NCI-H1930 (cell line): ENCODE data around the gene PROCA1.
A peak's percentile ranks its signal among the peaks of the same experiment; 100 is the strongest.

Experiments
- DNase-seq, 2 experiments: peaks; one replicate each; lab custom pipeline; 2025; lab: John Stamatoyannopoulos, UW

Gene PROCA1, protein sequence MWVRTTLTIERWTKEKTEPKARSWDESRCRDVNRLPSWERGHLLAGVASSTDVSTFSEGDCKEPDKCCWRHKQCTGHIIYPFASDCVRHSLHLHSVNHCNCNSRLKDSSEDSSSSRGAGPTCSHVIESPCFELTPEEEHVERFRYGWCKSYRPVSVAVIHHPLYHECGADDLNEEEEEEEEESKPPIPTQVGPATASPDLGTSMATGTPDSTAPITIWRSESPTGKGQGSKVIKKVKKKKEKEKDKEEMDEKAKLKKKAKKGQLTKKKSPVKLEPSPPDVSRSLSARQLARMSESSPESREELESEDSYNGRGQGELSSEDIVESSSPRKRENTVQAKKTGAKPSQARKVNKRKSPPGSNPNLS

DNA sequence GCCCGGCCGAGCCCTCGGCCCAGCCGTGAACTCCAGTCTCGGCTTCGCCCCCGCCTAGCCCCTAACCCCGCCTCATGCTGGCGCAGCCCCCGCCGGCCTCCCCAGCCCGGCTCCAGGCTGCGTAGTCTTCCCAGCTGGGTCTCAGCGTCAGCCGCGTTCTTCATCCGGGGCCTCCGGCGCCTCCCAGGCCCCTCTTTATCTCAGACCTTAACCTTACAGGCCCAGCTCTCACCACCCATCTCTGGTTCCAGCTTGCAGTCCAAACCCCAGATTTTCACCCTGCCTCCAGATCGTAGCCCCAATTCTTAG is at the start of gene PROCA1:
Gene PROCA1 (minus strand): TSS at position 166 of the 309 bp plus-strand sequence. CDS start 228 bp downstream, outside the sequence.
- peak in 1 of 2 experiments; percentile 78 for DNase-seq

DNA sequence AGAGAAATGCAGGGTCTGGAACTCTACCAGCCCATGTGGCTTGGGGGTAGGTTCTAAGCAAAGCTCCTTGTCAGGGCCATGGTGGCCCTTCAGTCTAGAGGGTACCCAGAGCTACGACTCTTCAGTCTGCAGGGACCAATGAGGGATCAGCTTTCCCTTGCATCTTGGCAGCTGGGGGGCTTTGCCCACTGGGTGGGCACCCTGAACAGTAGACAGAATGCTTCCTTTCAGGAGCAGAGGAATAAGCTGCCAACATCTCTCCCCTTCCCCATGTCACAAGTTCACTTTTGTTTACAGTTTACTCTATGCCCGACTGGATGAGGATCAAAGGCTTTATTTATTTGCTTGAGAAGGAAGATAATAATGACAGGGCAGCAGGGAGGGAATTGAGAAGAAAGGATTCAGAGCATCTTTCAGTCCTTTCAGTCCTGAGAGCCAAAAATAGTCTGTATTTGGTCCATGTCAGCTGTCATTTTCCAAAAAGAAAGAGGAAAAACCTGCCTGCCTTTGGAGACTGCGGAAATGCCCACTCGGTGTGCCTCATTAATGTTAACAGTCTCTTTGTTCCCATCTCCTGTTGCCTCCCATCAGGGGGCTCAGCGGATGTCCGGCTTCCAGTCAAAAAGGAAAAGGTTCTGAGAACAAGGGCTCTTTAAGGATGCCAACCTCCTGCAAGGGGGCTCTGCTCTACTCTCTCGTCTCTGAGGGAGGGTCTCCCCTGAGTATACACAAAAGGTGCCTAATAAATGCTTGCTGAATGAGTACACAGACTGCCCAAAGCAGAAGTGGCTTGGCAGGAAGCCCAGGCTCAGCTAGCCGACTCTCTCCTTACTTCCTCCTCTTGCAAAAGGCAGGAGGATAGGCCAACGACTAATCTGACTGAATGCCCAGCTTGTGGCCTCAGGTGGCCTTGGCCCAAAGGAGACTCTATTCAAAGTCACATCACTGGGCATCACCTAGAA is 49.2 kb upstream of the PROCA1 start:
- DNase-seq, result no peak

DNA sequence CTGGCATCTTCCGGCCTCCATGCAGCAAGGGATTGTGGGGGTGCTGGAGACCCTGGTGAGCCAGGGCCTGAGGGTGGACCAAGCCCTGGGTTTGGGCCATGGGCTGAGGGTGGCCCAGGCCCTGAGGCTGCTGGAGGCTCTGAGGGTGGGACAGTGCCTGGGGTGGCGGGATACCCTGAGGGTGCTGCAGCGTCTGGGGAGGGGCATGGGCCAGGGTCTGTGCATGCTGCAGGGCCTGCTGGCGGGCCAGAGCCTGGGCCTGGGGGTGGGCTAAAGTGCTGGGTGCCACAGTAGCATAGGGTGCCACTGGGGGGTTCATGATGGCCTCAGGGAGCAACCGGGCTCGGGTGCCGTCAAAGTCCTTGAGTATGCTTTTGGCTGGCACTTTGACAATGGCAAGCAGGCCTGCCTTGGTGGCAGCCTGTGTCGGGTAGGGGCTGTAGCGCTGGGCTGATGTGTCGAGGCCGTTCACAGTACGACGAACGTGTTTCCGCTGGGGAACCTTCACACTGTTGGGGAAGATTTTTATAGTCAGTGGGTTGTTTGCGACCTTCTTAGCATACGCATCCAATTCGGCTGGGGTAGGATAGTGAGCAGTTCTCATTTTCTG is 47.7 kb upstream of the PROCA1 start:
- no peak for DNase-seq

DNA sequence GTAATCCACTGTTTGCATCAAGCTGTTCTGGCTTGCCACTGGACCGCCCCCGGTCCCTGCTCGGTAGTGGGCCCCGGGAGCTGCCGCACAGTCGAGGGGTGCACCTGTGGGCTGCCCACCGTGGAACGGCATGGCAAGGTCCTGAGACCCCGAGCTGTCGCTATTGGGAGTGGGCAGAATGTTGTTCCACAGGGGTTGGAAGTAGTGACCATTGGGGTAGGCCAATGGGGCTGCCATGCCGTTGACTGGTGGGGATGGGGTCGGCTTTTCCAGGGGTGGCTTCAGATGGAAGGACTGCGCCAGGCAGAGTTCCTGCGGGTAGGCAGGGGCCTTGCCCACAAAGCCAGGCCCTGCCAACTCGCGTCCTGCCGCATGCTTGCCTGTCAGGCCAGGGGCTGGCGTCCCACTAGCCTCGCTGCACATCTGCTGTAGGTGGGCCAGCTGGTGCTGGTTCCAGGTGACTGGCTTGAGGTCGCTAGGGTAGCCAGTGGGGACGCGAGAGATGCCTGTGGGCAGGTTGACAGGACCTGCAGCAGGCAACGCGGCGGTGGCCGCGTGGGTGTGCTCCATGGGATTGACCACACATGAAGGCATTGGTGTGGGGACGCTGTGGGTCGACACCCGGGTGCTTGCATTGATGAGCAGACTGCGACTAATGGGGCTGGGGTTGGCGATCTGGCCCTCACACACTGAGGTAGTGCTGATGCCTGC is 46.9 kb upstream of the PROCA1 start:
- no peak for DNase-seq

DNA sequence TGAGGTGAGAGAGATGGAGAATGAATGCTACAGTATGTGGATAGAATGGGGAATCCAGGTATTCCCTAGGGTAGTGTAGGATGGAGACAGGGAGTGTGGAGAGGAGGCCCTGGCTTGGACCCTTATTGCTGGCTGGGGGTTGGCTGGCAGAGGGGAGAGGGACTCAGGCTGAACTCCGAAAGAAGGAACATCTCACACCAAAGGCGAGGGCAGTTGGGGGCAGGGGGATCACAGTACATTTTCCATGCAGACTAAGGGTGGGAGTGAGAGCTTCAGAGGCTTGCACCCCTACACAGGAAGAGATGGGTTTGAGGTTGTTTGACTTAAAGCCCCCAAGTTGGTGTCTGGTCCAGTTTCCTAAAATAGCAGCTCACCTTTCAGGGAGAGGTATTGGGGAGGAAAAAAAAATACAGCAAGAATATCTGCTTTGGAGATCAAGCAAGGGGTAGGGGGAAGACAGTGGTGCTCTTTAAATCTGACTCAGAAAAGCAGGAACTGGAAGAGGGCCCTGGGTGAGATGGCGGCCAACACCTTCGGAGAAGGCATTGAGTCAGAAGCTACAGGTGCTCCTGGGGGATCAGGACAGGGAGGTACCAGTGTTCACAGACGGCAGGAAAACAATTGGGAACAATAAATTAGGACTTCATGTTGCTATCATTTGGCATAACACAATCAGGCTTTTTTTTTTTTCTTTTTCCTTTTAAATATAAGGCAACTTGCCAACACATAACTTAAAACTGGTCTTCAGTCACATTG is 44.5 kb upstream of the PROCA1 start:
- DNase-seq, result no peak

DNA sequence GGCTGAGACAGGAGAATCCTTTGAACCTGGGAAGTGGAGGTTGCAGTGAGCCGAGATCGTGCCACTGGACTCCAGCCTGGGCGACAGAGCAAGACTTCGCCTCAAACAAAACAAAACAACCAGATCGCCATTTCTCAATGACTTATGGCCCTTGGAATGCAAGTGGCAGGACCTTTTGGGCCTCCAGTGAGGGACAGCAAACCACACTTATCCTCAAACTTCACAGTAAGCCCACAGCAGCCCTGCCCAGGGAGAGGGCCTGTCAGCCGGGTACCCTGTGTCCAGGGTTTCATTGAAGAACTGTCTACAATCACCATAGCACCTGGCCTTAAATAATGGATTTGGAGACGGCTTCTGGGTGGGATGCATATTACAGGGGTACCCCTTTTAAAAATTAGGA is 43.8 kb upstream of the PROCA1 start:
- no peak for DNase-seq

DNA sequence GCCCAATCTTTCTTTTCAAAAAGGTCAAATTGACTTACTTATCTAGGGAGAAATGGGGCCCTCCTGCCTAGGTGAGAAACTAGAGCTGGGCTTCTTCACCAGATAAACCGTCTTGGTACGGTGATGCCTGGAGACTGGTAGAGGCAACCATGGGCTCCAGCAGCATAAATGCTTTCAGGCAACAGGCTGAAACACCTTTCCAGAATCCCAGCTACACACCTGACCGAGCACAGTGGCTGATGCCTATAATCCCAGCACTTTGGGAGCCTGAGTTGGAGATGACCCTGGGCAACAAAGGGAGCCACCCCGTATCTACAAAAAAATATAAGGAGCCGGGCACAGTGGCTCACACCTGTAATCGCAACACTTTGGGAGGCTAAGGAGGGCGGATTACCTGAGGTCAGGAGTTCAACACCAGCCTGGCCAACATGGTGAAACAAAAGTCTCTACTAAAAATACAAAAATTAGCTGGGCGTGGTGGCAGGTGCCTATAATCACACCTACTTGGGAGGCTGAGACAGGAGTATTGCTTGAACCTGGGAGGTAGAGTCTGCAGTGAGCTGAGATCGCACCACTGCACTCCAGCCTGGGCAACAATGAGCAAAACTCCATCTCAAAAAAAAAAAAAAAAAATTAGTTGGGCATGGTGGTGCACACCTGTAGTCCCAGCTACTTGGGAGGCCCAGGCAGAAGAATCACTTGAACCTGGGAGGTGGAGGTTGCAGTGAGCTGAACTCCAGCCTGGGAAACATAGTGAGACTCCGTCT is 40.1 kb upstream of the PROCA1 start:
- no peak for DNase-seq

DNA sequence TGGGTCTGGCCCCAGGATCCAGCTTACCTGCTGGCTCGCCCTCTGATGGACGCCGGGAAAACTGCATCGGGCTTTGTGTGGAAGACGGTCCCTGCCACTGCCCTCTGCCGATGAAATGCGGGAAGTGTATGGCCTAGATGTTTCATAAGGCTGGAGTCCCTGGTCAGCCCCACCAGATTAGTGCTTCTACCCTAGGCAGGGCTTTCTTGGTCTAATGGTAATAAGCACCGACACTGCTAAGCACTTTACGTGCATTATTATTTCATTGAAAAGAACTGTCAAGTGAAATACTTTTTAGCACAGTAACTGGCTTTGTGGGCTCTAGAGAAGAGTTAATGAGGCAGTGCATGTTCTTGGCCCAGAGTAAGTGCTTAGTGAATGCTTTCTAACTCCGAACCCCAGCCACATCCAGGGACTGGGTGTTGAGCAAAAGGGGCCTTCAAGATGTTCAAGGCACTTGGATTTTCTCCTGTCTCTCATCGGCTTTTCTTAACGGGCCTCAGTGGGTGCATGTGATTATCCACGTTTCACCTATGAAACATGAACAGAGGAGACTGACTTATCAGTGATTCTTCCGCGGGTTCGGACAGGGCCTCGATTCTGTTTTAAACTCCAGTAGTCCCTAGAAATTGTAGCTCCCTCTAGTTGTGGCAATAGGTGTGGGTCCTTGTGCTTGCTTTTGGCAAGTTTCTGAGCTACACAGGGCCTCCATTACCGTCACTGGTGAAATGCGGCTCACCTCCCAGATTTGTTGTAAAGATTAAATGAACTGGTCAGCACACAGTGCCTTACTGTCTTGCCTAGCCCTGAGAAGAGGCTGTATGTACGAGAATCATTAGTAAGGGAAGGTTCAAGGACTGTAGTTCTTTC is 38.7 kb upstream of the PROCA1 start:
- peak; percentile 85 to 87 for DNase-seq

DNA sequence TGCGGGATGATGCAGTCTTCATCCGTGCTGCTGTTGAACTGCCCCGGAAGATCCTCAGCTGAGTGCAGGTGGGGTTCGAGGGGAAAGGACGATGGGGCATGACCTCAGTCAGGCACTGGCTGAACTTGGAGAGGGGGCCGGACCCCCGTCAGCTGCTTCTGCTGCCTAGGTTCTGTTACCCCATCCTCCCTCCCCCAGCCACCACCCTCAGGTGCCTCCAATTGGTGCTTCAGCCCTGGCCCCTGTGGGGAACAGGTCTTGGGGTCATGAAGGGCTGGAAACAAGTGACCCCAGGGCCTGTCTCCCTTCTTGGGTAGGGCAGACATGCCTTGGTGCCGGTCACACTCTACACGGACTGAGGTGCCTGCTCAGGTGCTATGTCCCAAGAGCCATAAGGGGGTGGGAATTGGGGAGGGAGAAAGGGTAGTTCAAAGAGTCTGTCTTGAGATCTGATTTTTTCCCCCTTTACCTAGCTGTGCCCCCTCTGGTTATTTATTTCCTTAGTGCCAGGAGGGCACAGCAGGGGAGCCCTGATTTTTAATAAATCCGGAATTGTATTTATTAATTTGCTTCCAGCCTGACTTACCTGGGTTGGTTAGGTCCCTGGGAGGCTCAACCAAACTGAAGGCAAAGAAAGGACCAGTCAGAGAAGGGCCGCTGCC is 38.0 kb upstream of the PROCA1 start:
- no peak for DNase-seq

DNA sequence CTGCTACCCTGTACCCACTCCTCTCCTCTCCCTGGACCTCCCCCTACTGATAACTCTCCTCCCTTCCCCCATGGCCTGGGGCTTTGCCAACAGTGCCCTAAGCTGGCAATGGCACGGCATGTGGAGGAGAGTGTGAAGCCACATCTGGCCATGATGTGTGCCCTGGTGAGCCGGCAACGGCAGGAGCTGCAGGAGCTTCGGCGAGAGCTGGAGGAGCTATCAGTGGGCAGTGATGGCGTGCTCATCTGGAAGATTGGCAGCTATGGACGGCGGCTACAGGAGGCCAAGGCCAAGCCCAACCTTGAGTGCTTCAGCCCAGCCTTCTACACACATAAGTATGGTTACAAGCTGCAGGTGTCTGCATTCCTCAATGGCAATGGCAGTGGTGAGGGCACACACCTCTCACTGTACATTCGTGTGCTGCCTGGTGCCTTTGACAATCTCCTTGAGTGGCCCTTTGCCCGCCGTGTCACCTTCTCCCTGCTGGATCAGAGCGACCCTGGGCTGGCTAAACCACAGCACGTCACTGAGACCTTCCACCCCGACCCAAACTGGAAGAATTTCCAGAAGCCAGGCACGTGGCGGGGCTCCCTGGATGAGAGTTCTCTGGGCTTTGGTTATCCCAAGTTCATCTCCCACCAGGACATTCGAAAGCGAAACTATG is 37.3 kb upstream of the PROCA1 start:
- DNase-seq, result no peak

DNA sequence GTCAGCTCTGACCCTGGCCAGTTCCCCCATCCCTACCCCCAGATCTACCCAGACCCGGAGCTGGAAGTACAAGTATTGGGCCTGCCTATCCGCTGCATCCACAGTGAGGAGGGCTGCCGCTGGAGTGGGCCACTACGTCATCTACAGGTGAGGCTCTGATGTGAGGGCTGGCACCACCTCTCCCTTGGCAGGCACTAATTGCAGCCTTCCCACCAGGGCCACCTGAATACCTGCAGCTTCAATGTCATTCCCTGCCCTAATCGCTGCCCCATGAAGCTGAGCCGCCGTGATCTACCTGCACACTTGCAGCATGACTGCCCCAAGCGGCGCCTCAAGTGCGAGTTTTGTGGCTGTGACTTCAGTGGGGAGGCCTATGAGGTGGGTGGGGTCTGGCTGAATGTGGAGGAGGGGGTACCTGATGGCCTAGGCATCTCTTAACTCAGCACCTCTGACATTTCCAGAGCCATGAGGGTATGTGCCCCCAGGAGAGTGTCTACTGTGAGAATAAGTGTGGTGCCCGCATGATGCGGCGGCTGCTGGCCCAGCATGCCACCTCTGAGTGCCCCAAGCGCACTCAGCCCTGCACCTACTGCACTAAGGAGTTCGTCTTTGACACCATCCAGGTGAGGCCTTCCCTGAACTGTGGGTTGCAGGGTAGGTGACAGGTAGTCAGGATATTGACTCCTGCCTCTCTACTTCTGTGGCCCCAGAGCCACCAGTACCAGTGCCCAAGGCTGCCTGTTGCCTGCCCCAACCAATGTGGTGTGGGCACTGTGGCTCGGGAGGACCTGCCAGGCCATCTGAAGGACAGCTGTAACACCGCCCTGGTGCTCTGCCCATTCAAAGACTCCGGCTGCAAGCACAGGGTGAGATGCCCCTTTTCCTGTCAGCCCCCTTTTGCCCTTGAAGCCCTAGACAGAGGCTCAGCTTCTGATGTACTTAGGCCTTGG is 36.4 kb upstream of the PROCA1 start:
- no peak for DNase-seq

DNA sequence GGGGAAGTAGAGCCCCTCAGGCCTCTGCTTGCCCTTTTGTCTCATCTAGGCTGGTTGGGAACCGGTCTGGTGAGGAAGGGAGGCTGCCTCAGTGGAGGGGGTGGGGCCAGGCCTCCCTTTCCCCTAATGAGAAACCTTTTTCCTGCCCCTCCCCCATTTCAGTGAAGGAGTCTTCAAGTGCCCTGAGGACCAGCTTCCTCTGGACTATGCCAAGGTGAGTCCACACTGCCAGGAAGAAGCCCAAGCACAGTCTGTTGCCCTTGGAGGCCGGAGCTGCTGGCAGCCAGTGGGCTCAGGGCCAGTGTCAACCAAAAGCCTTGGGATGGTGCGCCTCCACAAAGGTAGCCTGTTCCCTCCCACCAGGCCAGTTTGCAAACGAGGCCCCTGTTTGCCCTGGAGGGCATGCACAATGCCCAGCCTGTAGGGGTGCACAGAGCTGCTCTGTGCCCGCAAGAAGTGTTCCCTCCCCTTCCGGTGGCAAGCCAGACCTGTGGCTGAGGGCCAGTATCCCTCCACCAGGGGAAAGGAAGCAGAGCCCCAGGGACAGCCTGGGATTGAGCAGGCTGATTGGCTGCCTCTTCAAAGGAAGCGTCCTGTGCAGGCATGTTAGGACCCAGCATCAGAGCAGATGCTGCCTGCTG is 35.5 kb upstream of the PROCA1 start:
- DNase-seq, result no peak

DNA sequence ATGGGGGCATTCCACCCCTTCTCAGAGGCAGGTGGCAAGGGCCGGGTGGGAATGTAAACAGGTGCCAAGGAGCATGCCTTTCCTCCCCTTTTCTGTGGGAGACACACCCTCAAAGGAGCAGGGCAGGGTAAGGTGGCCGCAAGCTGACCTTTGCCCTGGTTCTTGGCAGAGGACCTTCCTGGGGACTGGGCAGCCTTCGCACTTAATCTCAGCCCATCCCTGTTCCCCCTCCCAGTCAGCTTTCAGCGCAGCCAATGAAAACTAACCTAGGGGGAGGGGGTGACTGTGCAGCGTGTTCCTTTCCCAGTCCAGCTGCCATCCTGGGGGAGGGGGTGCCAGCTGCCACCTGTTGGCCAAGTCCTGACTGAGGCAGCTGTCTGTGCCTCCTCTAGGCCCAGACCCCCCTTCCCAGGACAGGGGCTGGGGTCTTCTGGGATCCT is 34.9 kb upstream of the PROCA1 start:
- no peak for DNase-seq

DNA sequence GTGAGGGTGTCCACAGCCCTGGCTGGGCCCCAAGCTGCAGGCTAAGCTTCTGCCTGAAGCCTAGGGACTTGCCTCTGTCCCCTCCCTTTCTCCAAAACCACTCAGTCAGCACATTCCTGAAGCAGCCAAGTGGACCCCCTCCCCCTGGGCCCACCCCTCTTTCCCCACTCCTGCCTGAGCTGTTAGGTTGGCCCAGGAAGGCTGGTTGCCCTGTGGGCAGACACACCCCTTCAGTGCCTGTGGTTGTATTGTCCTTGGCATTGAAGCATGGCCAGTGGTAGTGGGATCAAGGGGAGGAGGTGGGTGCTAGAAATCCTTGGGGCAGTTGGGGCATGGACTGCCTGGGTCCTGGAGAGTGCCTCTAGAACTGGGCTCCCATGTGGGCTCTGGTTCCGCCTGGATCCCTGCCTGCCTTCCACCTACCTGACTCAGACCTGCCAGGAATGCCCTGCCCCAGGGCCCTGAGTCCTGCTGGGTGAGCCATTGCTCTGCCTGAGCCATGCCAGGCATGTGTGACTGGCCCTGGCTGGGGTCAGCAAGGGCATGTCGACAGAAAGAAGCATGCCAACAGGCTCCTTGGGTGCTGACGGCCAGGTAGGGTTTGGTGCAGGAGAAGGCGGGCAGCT is 34.2 kb upstream of the PROCA1 start:
- DNase-seq, result no peak

DNA sequence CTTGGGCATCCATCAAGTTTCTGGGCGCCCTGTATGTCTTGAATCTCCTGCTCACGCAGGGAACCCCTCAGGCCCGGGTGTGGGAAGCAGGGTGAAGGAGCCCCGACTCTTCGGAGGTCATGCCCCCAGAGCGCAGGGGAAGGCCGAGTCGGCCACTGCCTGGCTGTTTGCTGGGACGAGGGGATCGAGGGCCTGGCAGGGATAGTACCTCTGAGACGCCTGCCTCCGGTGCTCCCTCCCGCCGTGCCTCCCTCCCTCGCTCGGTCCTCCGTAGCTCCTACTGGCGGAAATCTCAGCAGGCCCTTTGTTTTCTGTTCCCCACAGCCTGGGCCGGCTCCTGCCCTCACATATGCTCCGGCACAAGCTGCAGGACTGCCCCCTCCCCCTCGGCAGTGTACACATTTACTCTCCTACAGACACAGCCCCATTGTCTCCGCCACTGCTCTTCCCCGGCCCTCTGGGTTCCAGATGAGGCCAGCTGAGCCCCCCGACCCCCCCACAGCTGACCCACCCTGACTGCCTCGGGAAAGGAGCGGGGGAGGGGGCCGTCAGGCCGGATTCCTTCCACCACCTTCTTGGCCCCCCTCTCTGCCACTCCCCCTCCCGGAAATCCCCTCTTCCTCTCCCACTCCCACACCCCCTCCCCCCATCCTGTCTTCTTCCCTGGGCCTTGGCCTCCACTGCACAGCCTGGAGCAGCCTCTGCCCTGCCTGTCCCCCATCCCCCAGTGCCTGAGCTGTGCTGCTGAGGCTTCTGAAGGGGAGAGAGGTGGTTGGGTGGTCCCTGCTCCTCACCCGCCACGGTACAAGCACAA is 33.5 kb upstream of the PROCA1 start:
- peak in 1 of 2 experiments; percentile 11 for DNase-seq
